NT2/D1 (cell line): ENCODE measurements around the gene SMIM28.

Experiments
- SUZ12 ChIP-seq: IDR thresholded peaks from 2 replicates; pipeline ENCODE4 v1.6.1; 2011; ENCODE audit not compliant: insufficient read length, insufficient read depth; ENCODE audit errors: extremely low read depth
- YY1 ChIP-seq: IDR thresholded peaks from 2 replicates; pipeline ENCODE4 v1.6.1; 2011; ENCODE audit not compliant: insufficient read length, insufficient read depth
- ZNF274 ChIP-seq: IDR thresholded peaks from 2 replicates; pipeline ENCODE4 v1.6.1; 2011; ENCODE audit warnings: mild to moderate bottlenecking, low read depth, low read length

DNA sequence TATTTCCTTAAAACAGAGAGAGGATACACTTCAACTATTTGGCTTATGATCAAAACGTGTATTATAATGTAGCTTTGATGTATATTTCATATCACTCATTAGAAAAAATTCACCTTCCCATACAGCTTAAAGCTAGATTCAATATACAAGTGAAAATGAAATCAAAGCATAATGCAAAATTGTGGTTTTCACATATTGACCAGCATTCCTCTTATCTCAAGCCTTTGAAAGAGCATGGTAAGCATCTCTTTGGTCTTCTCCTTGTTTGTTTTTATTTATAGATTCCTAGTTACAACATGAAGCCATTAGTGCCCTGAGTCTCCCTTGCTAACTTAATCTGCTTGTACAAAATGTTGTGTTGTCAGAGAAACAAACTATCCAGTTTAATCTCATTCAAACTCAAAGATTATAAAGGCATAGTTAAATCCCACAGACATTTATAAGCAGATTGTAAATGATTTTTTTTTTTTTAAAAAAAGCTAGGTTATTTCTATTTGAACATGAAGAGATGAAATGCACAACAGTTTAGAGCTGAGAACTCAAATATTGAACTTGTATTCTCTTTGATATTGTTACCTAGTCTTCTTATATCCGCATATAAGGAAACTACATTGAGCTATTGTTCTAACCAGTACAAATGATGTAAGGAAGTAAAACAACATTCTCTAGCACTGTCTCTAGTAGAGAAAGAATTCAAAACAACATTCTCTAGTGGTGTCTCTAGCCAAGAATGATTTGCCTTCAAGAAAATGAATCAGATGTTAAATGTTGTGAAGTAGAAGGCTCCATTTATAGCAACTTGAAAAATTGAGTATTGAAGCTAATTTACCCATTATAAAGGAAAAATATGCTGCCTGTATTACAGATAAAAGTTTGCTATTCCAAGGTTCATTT is 31.2 kb upstream of the SMIM28 start:
- no peak for TF ChIP-seq YY1
- TF ChIP-seq SUZ12: no peak
- TF ChIP-seq ZNF274: no peak
